Upper lobe of left lung (tissue), 6 donors: ENCODE data around the gene SERINC3. TPM values are rescaled to one million over a fixed set of nuclear protein-coding genes. Genes with fewer than 3 reads are reported as not detected.

Experiments used
- ATAC-seq, 2 donors: fragments of 200-7000 bp; cut with Tn5 transposase; one replicate each; pipeline ENCODE4 v1.9.1; 2022; ENCODE audit warnings: mild to moderate bottlenecking in 2 of 2, moderate library complexity in 2 of 2; ENCODE audit not compliant: low FRiP score in 2 of 2
- DNase-seq, 2 donors: peaks; one replicate each; pipeline ENCODE4 v3.0.0-alpha.2; 2019 to 2020
- H3K27ac ChIP-seq, 4 donors: fragments of 200-600 bp; sonication (generic); one replicate each; pipeline ENCODE4 v1.5.1; 2016 to 2019
- H3K27me3 ChIP-seq, 4 donors: fragments of 200-600 bp; sonication (generic); one replicate each; pipeline ENCODE4 v1.5.1; 2017 to 2019
- H3K36me3 ChIP-seq, 4 donors: fragments of 200-600 bp; sonication (generic); one replicate each; pipeline ENCODE4 v1.5.1; 2016 to 2019
- H3K4me1 ChIP-seq, 4 donors: fragments of 200-600 bp; sonication (generic); one replicate each; pipeline ENCODE4 v1.5.1; 2018 to 2019
- H3K4me3 ChIP-seq, 4 donors: fragments of 200-600 bp; sonication (generic); one replicate each; pipeline ENCODE4 v1.5.1; 2017 to 2019; ENCODE audit warnings: mild to moderate bottlenecking in 2 of 4, moderate library complexity in 1 of 4
- H3K9me3 ChIP-seq, 4 donors: fragments of 200-600 bp; sonication (generic); one replicate each; pipeline ENCODE4 v1.5.1; 2018 to 2019
- EP300 ChIP-seq, 4 donors: sonication (generic); formaldehyde crosslinking; IDR thresholded peaks; one replicate each; pipeline ENCODE4 v1.5.1; 2017; ENCODE audit warnings: antibody characterized with exemption in 4 of 4, control low read depth in 2 of 4
- POLR2A ChIP-seq, 4 donors: fragments of 450-650 bp; IDR thresholded peaks; one replicate each; pipeline ENCODE4 v1.5.1; 2016 to 2017; ENCODE audit warnings: antibody characterized with exemption in 4 of 4, mild to moderate bottlenecking in 2 of 4
- POLR2AphosphoS5 ChIP-seq, 2 donors: sonication (generic); formaldehyde crosslinking; IDR thresholded peaks; one replicate each; pipeline ENCODE4 v1.5.1; 2017; ENCODE audit warnings: antibody characterized with exemption in 2 of 2
- WGBS, 2 donors: methylation state at CpG; one replicate each; pipeline ENCODE4 v1.1.5; 2017 to 2018; 5-methylcytosine and 5-hydroxymethylcytosine counted together
- total RNA-seq, 6 donors: library from RNA; depleted of rRNA in 4 of 6; stranded (reverse); fragments of >200 nt in 4 of 6; gene quantifications; one replicate each; pipeline versions ENCODE4 v1.1.0 to v1.2.1, GENCODE V29; 2016 to 2021
- TF ChIP-seq, protein P1 (sequence below), 6 experiments: fragments of 450-650 bp in 4 of 6; fragments of 200-600 bp in 2 of 6; sonication (generic) in 2 of 6; IDR thresholded peaks; one replicate each; pipeline ENCODE4 v1.5.1; 2016 to 2019; ENCODE audit warnings: antibody characterized with exemption in 6 of 6
- donor health status: DM: no; HTN: no; CAD: no; lungs with moderate emphysema.
- donor health status: DM: no; HTN: yes; CAD: no; lungs with severe emphysema.

SERINC3 gene
- total RNA-seq, 6 donors from 2014 or later: 56.3 to 122 (median 107) TPM

DNA sequence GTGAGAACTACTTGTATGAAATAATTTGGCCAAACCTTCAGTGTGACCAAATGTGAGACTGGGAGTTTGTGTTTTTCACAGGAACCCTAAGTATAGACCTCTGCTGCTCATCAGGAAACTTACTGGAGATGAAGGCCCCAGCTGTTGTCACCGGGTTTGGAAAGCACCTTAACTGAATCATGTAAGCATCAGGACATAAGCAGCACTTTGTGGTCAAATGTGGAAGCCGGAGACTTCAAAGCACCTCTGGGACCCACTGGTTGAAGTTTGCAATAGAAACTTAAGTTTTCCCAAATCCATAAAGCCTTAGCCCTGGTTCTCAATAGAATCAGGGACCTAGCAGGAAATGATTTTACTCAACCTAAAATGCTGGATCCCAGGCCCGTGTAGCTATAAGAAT is 31.9 kb downstream of the SERINC3 start:
- 75 to 83% methylated on average over 3 of the region's 3 CpGs for WGBS, 2 donors
- H3K4me1 ChIP-seq: peaks cover 0 to 6% (median 2%) of the 10 kb centered on the region in 4 donors
- no peak overlapping the region for H3K4me3 ChIP-seq
- ATAC-seq: no peak
- H3K9me3 ChIP-seq: no peaks in the 10 kb centered on the region
- peaks cover 0 to 88% (median 51%) of the 10 kb centered on the region in 4 donors for H3K36me3 ChIP-seq
- H3K27me3 ChIP-seq: no peaks in the 10 kb centered on the region
- TF ChIP-seq POLR2AphosphoS5 (IDR thresholded peaks at IDR 0.05) (no peak), EP300 (IDR thresholded peaks at IDR 0.05) (no peak), POLR2A (IDR thresholded peaks at IDR 0.05) (no peak)
- TF ChIP-seq, protein P1, sequence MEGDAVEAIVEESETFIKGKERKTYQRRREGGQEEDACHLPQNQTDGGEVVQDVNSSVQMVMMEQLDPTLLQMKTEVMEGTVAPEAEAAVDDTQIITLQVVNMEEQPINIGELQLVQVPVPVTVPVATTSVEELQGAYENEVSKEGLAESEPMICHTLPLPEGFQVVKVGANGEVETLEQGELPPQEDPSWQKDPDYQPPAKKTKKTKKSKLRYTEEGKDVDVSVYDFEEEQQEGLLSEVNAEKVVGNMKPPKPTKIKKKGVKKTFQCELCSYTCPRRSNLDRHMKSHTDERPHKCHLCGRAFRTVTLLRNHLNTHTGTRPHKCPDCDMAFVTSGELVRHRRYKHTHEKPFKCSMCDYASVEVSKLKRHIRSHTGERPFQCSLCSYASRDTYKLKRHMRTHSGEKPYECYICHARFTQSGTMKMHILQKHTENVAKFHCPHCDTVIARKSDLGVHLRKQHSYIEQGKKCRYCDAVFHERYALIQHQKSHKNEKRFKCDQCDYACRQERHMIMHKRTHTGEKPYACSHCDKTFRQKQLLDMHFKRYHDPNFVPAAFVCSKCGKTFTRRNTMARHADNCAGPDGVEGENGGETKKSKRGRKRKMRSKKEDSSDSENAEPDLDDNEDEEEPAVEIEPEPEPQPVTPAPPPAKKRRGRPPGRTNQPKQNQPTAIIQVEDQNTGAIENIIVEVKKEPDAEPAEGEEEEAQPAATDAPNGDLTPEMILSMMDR (IDR thresholded peaks at IDR 0.05): no peak
- no peak overlapping the region for H3K27ac ChIP-seq
- no peak for DNase-seq

DNA sequence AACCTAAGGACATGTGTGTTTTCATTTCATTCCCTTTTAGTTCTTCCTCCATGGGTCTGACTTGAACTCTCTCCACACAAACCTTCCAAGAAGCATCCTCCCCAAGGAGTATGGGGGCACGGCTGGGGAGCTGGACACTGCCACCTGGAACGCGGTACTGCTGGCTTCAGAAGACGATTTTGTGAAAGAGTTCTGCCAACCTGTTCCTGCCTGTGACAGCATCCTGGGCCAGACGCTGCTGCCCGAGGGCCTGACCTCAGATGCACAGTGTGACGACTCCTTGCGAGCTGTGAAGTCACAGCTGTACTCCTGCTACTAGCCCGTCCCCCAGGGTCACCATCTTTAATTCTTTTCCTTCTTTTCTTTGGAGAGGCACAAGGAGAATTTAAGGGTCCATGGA is 32.6 kb downstream of the SERINC3 start:
- TF ChIP-seq, protein P1 (IDR thresholded peaks at IDR 0.05): no peak
- TF ChIP-seq EP300 (IDR thresholded peaks at IDR 0.05) (no peak), POLR2A (IDR thresholded peaks at IDR 0.05) (no peak), POLR2AphosphoS5 (IDR thresholded peaks at IDR 0.05) (no peak)
- DNase-seq: peak in 1 of 2 donors; percentile 46
- no peak overlapping the region for H3K27ac ChIP-seq
- H3K4me3 ChIP-seq: no peak overlapping the region
- no peaks in the 10 kb centered on the region for H3K9me3 ChIP-seq
- peaks cover 0 to 4% (median 0%) of the 10 kb centered on the region in 4 donors for H3K4me1 ChIP-seq
- peaks cover 0 to 88% (median 48%) of the 10 kb centered on the region in 4 donors for H3K36me3 ChIP-seq
- ATAC-seq: no peak
- H3K27me3 ChIP-seq: no peaks in the 10 kb centered on the region
- 91 to 92% methylated on average over 9 of the region's 9 CpGs for WGBS, 2 donors

DNA sequence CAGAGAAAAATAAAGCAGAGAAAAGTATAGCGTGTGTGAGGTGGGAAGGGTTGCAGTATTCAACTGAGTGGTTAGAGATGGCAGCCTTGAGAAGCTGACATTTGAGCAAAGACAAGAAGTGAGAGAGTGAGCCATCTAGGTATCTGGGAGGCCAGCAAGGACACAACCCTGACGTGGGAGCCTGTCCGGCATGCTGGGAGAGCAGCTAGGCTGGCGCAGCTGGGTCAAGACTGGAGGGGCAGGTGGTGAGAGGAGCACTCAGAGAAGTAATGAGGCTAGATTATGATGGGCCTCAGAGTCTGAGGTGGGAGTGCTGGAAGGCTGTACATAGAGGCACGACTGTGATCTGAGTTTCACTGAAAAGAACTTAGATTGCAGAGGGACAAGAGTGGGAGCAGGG is 33.3 kb downstream of the SERINC3 start:
- no peaks in the 10 kb centered on the region for H3K27me3 ChIP-seq
- peak in 1 of 2 donors; percentile 25 for DNase-seq
- TF ChIP-seq POLR2AphosphoS5 (IDR thresholded peaks at IDR 0.05) (no peak), POLR2A (IDR thresholded peaks at IDR 0.05) (no peak), EP300 (IDR thresholded peaks at IDR 0.05) (no peak)
- TF ChIP-seq, protein P1 (IDR thresholded peaks at IDR 0.05): no peak
- no peaks in the 10 kb centered on the region for H3K9me3 ChIP-seq
- H3K4me3 ChIP-seq: no peak overlapping the region
- no peak for ATAC-seq
- peaks cover 0 to 4% (median 0%) of the 10 kb centered on the region in 4 donors for H3K4me1 ChIP-seq
- peaks cover 0 to 86% (median 42%) of the 10 kb centered on the region in 4 donors for H3K36me3 ChIP-seq
- WGBS, 2 donors: 95 to 96% methylated on average over 5 of the region's 5 CpGs
- H3K27ac ChIP-seq: no peak overlapping the region

DNA sequence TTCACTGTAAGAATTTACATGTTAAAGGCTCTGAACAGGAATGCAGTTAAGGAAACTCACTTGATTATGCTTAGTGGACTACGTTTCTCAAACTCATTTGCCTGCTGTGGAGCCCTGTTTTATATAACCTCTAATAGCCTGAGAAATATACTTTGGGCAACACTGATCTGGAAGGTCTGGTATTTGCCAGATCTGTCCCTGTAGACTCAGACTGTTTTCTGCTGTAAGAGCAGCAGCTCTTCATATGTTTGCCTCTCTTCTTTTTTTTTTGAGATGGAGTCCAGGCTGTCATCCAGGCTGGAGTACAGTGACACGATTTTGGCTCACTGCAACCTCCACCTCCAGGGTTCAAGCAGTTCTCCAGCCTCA is 36.1 kb downstream of the SERINC3 start:
- peaks cover 0 to 83% (median 30%) of the 10 kb centered on the region in 4 donors for H3K36me3 ChIP-seq

More for the DNA sequence above, 36.1 kb downstream of the SERINC3 start:
- Histone ChIP-seq H3K4me3 (no peak overlapping the region), H3K27me3 (no peaks in the 10 kb centered on the region), H3K4me1 (peaks cover 0 to 4% (median 0%) of the 10 kb centered on the region in 4 donors), H3K27ac (no peak overlapping the region), H3K9me3 (no peaks in the 10 kb centered on the region)
- DNase-seq (no peak), ATAC-seq (no peak)
- TF ChIP-seq, protein P1 (IDR thresholded peaks at IDR 0.05): no peak
- no peak for TF ChIP-seq POLR2A (IDR thresholded peaks at IDR 0.05)
- TF ChIP-seq POLR2AphosphoS5 (IDR thresholded peaks at IDR 0.05): no peak
- no peak for TF ChIP-seq EP300 (IDR thresholded peaks at IDR 0.05)
- WGBS, 2 donors: 83 to 86% methylated on average over 2 of the region's 2 CpGs
